ENCODE data around the gene LETM1.

The LETM1 gene

DNA sequence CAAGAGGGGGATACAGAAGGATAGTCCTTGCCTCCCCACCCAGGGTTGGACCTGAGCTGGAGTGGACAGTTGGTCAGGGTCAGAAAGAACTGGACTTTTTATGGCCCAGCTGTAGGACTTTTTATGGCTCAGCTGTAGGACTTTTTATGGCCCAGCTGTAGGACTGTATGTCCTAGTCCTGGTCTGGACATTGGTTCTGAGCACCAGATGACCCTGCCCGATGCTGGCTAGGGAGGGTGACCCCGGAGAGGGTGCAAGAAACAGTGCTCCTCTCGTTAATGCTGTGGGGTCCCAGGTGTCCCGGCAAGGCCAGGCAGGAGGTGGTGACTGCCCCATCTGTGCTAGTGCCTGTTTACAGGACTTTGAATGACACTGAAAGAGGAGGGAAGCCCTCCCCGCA is 2.0 kb upstream of the LETM1 start:
- H3K9ac ChIP-seq (ENCODE audit: low read depth, low read length, poor library complexity) = peak overlapping the region; percentile 26
- H3K27ac ChIP-seq (replicated peaks; ENCODE audit: low read length) = no peak overlapping the region
- H2AFZ ChIP-seq (ENCODE audit: low read length) = no peak overlapping the region
- H3K27me3 ChIP-seq (ENCODE audit: control insufficient read depth in 3 of 3, insufficient read depth in 3 of 3, low read depth in 1 of 3, low read length in 3 of 3) = peaks cover 0 to 26% (median 0%) of the 10 kb centered on the region in 3 experiments
- H3K4ac ChIP-seq (ENCODE audit: low read length) = no peak overlapping the region
- H2BK15ac ChIP-seq (ENCODE audit: low read length) = no peak overlapping the region
- no peak overlapping the region for H3K23ac ChIP-seq (ENCODE audit: low read depth, low read length, poor library complexity)
- no peak overlapping the region for H4K8ac ChIP-seq (ENCODE audit: low read depth, low read length)
- H2BK12ac ChIP-seq (ENCODE audit: low read length) = no peak overlapping the region
- H3K18ac ChIP-seq (ENCODE audit: low read length) = no peak overlapping the region
- H2BK5ac ChIP-seq (ENCODE audit: low read length) = no peak overlapping the region
- DNase-seq (ENCODE audit: low spot score) = no peak
- H3K4me1 ChIP-seq (ENCODE audit: control insufficient read depth in 2 of 2, insufficient read depth in 1 of 2, low read depth in 1 of 2, low read length in 2 of 2) = peaks cover 11 to 24% of the 10 kb centered on the region in 2 donors
- no peak overlapping the region for H4K91ac ChIP-seq (ENCODE audit: low read depth, low read length, poor library complexity)
- H2AK5ac ChIP-seq (ENCODE audit: low read depth, low read length) = no peak overlapping the region
- no peaks in the 10 kb centered on the region for H3K9me3 ChIP-seq (replicated peaks in 1 of 2; ENCODE audit: control insufficient read depth in 2 of 2, insufficient read depth in 1 of 2, low read depth in 1 of 2, low read length in 2 of 2)
- no peaks in the 10 kb centered on the region for H3K79me1 ChIP-seq (ENCODE audit: low read depth, low read length)
- peaks cover 2 to 10% of the 10 kb centered on the region in 2 donors for H3K36me3 ChIP-seq (replicated peaks in 1 of 2; ENCODE audit: control insufficient read depth in 2 of 2, insufficient read depth in 2 of 2, low read length in 2 of 2)
- no peak overlapping the region for H3K4me2 ChIP-seq (ENCODE audit: insufficient read depth, low read length, poor library complexity, severe bottlenecking)
- peak overlapping the region in 1 of 2 donors; percentile 85 for H3K4me3 ChIP-seq (ENCODE audit: low read length in 2 of 2)
- WGBS, 2 donors (ENCODE audit: extremely low coverage in 2 of 2, insufficient read length in 2 of 2, insufficient replicate concordance in 1 of 2) = no CpG with 5 or more reads among the region's 5 CpGs
- H2BK120ac ChIP-seq (ENCODE audit: low read depth, low read length) = no peak overlapping the region
- no peak overlapping the region for H3K14ac ChIP-seq (ENCODE audit: low read length)

GRCh38 chr4:1856943-1857699 is 1.2 kb upstream of the LETM1 start:
- Histone ChIP-seq H2BK5ac (ENCODE audit: low read length) (no peak overlapping the region), H3K27ac (replicated peaks; ENCODE audit: low read length) (no peak overlapping the region), H3K4me1 (ENCODE audit: control insufficient read depth in 2 of 2, insufficient read depth in 1 of 2, low read depth in 1 of 2, low read length in 2 of 2) (peaks cover 7 to 21% of the 10 kb centered on the region in 2 donors), H3K4me2 (ENCODE audit: insufficient read depth, low read length, poor library complexity, severe bottlenecking) (peak overlapping the region; percentile 97), H4K8ac (ENCODE audit: low read depth, low read length) (no peak overlapping the region), H3K36me3 (replicated peaks in 1 of 2; ENCODE audit: control insufficient read depth in 2 of 2, insufficient read depth in 2 of 2, low read length in 2 of 2) (peaks cover 2 to 18% of the 10 kb centered on the region in 2 donors), H3K9ac (ENCODE audit: low read depth, low read length, poor library complexity) (peak overlapping the region; percentile 97), H4K91ac (ENCODE audit: low read depth, low read length, poor library complexity) (no peak overlapping the region), H2BK15ac (ENCODE audit: low read length) (peak overlapping the region; percentile 91), H3K4ac (ENCODE audit: low read length) (no peak overlapping the region), H3K23ac (ENCODE audit: low read depth, low read length, poor library complexity) (peak overlapping the region; percentile 99), H2BK120ac (ENCODE audit: low read depth, low read length) (peak overlapping the region; percentile 16), H3K14ac (ENCODE audit: low read length) (peak overlapping the region; percentile 92), H3K79me1 (ENCODE audit: low read depth, low read length) (no peaks in the 10 kb centered on the region), H3K9me3 (replicated peaks in 1 of 2; ENCODE audit: control insufficient read depth in 2 of 2, insufficient read depth in 1 of 2, low read depth in 1 of 2, low read length in 2 of 2) (no peaks in the 10 kb centered on the region), H2AK5ac (ENCODE audit: low read depth, low read length) (peak overlapping the region; percentile 96), H2AFZ (ENCODE audit: low read length) (peak overlapping the region; percentile 94), H3K18ac (ENCODE audit: low read length) (peak overlapping the region; percentile 94), H2BK12ac (ENCODE audit: low read length) (no peak overlapping the region), H3K4me3 (ENCODE audit: low read length in 2 of 2) (peak overlapping the region; percentile 85 to 91), H3K27me3 (ENCODE audit: control insufficient read depth in 3 of 3, insufficient read depth in 3 of 3, low read depth in 1 of 3, low read length in 3 of 3) (peaks cover 0 to 20% (median 0%) of the 10 kb centered on the region in 3 experiments)
- no peak for DNase-seq (ENCODE audit: low spot score)
- no CpG with 5 or more reads among the region's 32 CpGs for WGBS, 2 donors (ENCODE audit: extremely low coverage in 2 of 2, insufficient read length in 2 of 2, insufficient replicate concordance in 1 of 2)

- H2BK5ac ChIP-seq (ENCODE audit: low read length) = no peak overlapping the region
- no peak overlapping the region for H3K4ac ChIP-seq (ENCODE audit: low read length)
- peak overlapping the region; percentile 98 for H3K9ac ChIP-seq (ENCODE audit: low read depth, low read length, poor library complexity)
- H3K27me3 ChIP-seq (ENCODE audit: control insufficient read depth in 3 of 3, insufficient read depth in 3 of 3, low read depth in 1 of 3, low read length in 3 of 3) = peaks cover 0 to 6% (median 0%) of the 10 kb centered on the region in 3 experiments
- H3K18ac ChIP-seq (ENCODE audit: low read length) = peak overlapping the region; percentile 93
- peak overlapping the region; percentile 44 for H2BK15ac ChIP-seq (ENCODE audit: low read length)
- H3K27ac ChIP-seq (replicated peaks; ENCODE audit: low read length) = no peak overlapping the region
- no peak overlapping the region for H4K91ac ChIP-seq (ENCODE audit: low read depth, low read length, poor library complexity)
- peak overlapping the region; percentile 75 for H3K14ac ChIP-seq (ENCODE audit: low read length)
- H3K36me3 ChIP-seq (replicated peaks in 1 of 2; ENCODE audit: control insufficient read depth in 2 of 2, insufficient read depth in 2 of 2, low read length in 2 of 2) = peaks cover 2 to 27% of the 10 kb centered on the region in 2 donors
- H2AK5ac ChIP-seq (ENCODE audit: low read depth, low read length) = peak overlapping the region; percentile 47
- H3K4me2 ChIP-seq (ENCODE audit: insufficient read depth, low read length, poor library complexity, severe bottlenecking) = peak overlapping the region; percentile 89
- DNase-seq (ENCODE audit: low spot score) = no peak
- H4K8ac ChIP-seq (ENCODE audit: low read depth, low read length) = no peak overlapping the region
- no peaks in the 10 kb centered on the region for H3K9me3 ChIP-seq (replicated peaks in 1 of 2; ENCODE audit: control insufficient read depth in 2 of 2, insufficient read depth in 1 of 2, low read depth in 1 of 2, low read length in 2 of 2)
- peaks cover 5 to 21% of the 10 kb centered on the region in 2 donors for H3K4me1 ChIP-seq (ENCODE audit: control insufficient read depth in 2 of 2, insufficient read depth in 1 of 2, low read depth in 1 of 2, low read length in 2 of 2)
- no peak overlapping the region for H2BK120ac ChIP-seq (ENCODE audit: low read depth, low read length)
- WGBS, 2 donors (ENCODE audit: extremely low coverage in 2 of 2, insufficient read length in 2 of 2, insufficient replicate concordance in 1 of 2) = no CpG with 5 or more reads among the region's 92 CpGs
- no peak overlapping the region for H2BK12ac ChIP-seq (ENCODE audit: low read length)
- H2AFZ ChIP-seq (ENCODE audit: low read length) = peak overlapping the region; percentile 94
- H3K4me3 ChIP-seq (ENCODE audit: low read length in 2 of 2) = peak overlapping the region; percentile 85 to 90
- peaks cover 5% of the 10 kb centered on the region for H3K79me1 ChIP-seq (ENCODE audit: low read depth, low read length)
- peak overlapping the region; percentile 52 for H3K23ac ChIP-seq (ENCODE audit: low read depth, low read length, poor library complexity)
Measured at GRCh38 chr4:1855333-1856070, 454 bp downstream of the LETM1 start.

- Histone ChIP-seq H4K91ac (ENCODE audit: low read depth, low read length, poor library complexity) (no peak overlapping the region), H3K9ac (ENCODE audit: low read depth, low read length, poor library complexity) (no peak overlapping the region), H2AK5ac (ENCODE audit: low read depth, low read length) (no peak overlapping the region), H3K4me3 (ENCODE audit: low read length in 2 of 2) (peak overlapping the region in 1 of 2 donors; percentile 85), H3K4me1 (ENCODE audit: control insufficient read depth in 2 of 2, insufficient read depth in 1 of 2, low read depth in 1 of 2, low read length in 2 of 2) (peaks cover 5 to 21% of the 10 kb centered on the region in 2 donors), H4K8ac (ENCODE audit: low read depth, low read length) (no peak overlapping the region), H3K4ac (ENCODE audit: low read length) (no peak overlapping the region), H3K36me3 (replicated peaks in 1 of 2; ENCODE audit: control insufficient read depth in 2 of 2, insufficient read depth in 2 of 2, low read length in 2 of 2) (peaks cover 2 to 27% of the 10 kb centered on the region in 2 donors), H2BK120ac (ENCODE audit: low read depth, low read length) (no peak overlapping the region), H2BK12ac (ENCODE audit: low read length) (no peak overlapping the region), H3K9me3 (replicated peaks in 1 of 2; ENCODE audit: control insufficient read depth in 2 of 2, insufficient read depth in 1 of 2, low read depth in 1 of 2, low read length in 2 of 2) (no peaks in the 10 kb centered on the region), H3K27me3 (ENCODE audit: control insufficient read depth in 3 of 3, insufficient read depth in 3 of 3, low read depth in 1 of 3, low read length in 3 of 3) (peaks cover 0 to 6% (median 0%) of the 10 kb centered on the region in 3 experiments), H2BK15ac (ENCODE audit: low read length) (no peak overlapping the region), H2AFZ (ENCODE audit: low read length) (no peak overlapping the region), H3K79me1 (ENCODE audit: low read depth, low read length) (peaks cover 5% of the 10 kb centered on the region), H2BK5ac (ENCODE audit: low read length) (no peak overlapping the region), H3K18ac (ENCODE audit: low read length) (no peak overlapping the region), H3K27ac (replicated peaks; ENCODE audit: low read length) (no peak overlapping the region), H3K23ac (ENCODE audit: low read depth, low read length, poor library complexity) (no peak overlapping the region), H3K14ac (ENCODE audit: low read length) (no peak overlapping the region), H3K4me2 (ENCODE audit: insufficient read depth, low read length, poor library complexity, severe bottlenecking) (no peak overlapping the region)
- DNase-seq (ENCODE audit: low spot score) = no peak
- WGBS, 2 donors (ENCODE audit: extremely low coverage in 2 of 2, insufficient read length in 2 of 2, insufficient replicate concordance in 1 of 2) = no CpG with 5 or more reads among the region's 1 CpG
Measured at GRCh38 chr4:1854752-1855151, 1.2 kb downstream of the LETM1 start.

All from neuronal stem cell (in vitro differentiated cells).